Lung (tissue), 12 donors: Measurements from ENCODE around the gene TRIB2. TPM values are rescaled to one million over a fixed set of nuclear protein-coding genes. Genes with fewer than 3 reads are reported as not detected.

Experiments
- ATAC-seq: fragments of 200-7000 bp; cut with Tn5 transposase; one replicate; pipeline ENCODE4 v1.9.1; 2020; ENCODE audit warnings: moderate number of reproducible peaks; ENCODE audit not compliant: insufficient read depth, low FRiP score
- DNase-seq, 3 donors: peaks; one replicate each; pipeline ENCODE4 v3.0.0-alpha.2; 2013 to 2017
- H3K27ac ChIP-seq, 2 donors: one replicate each; pipeline ENCODE4 v1.5.1; 2013; ENCODE audit warnings: mild to moderate bottlenecking in 2 of 2, moderate library complexity in 2 of 2, control low read depth in 1 of 2, inconsistent platforms in 1 of 2, low read depth in 1 of 2, low read length in 1 of 2
- H3K27me3 ChIP-seq, 3 donors: one replicate each; pipeline ENCODE4 v1.5.1; 2013; ENCODE audit warnings: low read length in 2 of 3; ENCODE audit not compliant: control insufficient read depth in 3 of 3, insufficient read depth in 3 of 3
- H3K36me3 ChIP-seq, 4 donors: one replicate each; pipeline ENCODE4 v1.5.1; 2013; ENCODE audit warnings: low read length in 4 of 4, mild to moderate bottlenecking in 1 of 4, moderate library complexity in 1 of 4; ENCODE audit not compliant: control insufficient read depth in 4 of 4, insufficient read depth in 4 of 4
- H3K4me1 ChIP-seq, 5 donors: one replicate each; pipeline ENCODE4 v1.5.1; 2013; ENCODE audit warnings: low read length in 5 of 5, mild to moderate bottlenecking in 2 of 5, moderate library complexity in 1 of 5; ENCODE audit not compliant: control insufficient read depth in 5 of 5, insufficient read depth in 5 of 5
- H3K4me3 ChIP-seq: one replicate; pipeline ENCODE4 v1.5.1; 2013; ENCODE audit warnings: mild to moderate bottlenecking, control low read depth, moderate library complexity
- H3K9ac ChIP-seq, 2 donors: one replicate each; pipeline ENCODE4 v1.5.1; 2013; ENCODE audit warnings: low read length in 2 of 2, control low read depth in 1 of 2; ENCODE audit not compliant: insufficient read depth in 1 of 2
- H3K9me3 ChIP-seq, 4 donors: one replicate each; pipeline ENCODE4 v1.5.1; 2013; ENCODE audit warnings: low read length in 3 of 4, mild to moderate bottlenecking in 1 of 4, moderate library complexity in 1 of 4; ENCODE audit not compliant: control insufficient read depth in 4 of 4, insufficient read depth in 3 of 4
- WGBS, 2 donors: extraction: QIAGEN DNeasy Blood & Tissue Kit; methylation state at CpG; one replicate each; pipeline ENCODE4 v1.1.7; 2013; 5-methylcytosine and 5-hydroxymethylcytosine counted together
- polyA plus RNA-seq, 2 donors: library from polyadenylated mRNA; stranded (reverse); fragments of 200-250 nt; gene quantifications; one replicate each; pipeline ENCODE4 v1.2.1, GENCODE V29; 2013
- total RNA-seq, 2 donors: library from RNA; depleted of rRNA in 1 of 2; stranded (reverse); fragments of >200 nt in 1 of 2; gene quantifications; one replicate each; pipeline ENCODE4 v1.2.1, GENCODE V29; 2014 to 2021
- TF ChIP-seq, protein P1 (sequence below): IDR thresholded peaks from 2 replicates; pipeline ENCODE4 v1.5.1; 2012; ENCODE audit warnings: mild to moderate bottlenecking; ENCODE audit errors: control extremely low read depth, extremely low read depth
- donor health status: control.
- donor health status: control.
- donor health status: Bipolar disorder and iron deficiency.
- donor health status: healthy.
- donor health status: DM: yes; HTN: yes; CAD: no.

Gene TRIB2
- total and polyA plus RNA-seq, 4 donors = 21.3 to 83.6 (median 38.5) TPM

DNA sequence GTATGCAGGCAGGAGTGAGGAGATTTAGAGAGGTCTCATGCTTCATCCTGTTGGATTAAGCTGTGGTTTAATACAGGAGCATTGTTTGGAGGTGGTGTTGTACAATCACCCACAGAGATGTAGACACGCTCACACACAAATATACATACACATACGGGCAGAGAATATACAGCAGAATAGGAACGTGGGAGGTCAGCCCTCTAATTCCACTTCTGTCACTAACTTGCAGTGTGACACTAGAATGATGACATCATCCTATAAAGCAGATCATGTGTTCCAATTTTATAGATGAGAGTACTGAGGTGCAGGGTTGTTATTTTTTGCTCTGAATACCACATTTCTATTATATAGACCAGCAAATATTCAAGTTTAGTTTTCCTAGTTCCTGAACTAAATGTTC is 54.4 kb downstream of the TRIB2 start:
- no peak for ATAC-seq
- no peak overlapping the region for H3K27ac ChIP-seq
- H3K4me1 ChIP-seq = peaks cover 0 to 15% (median 2%) of the 10 kb centered on the region in 5 donors
- peaks cover 0 to 4% (median 0%) of the 10 kb centered on the region in 4 donors for H3K9me3 ChIP-seq
- no peaks in the 10 kb centered on the region for H3K27me3 ChIP-seq
- H3K9ac ChIP-seq = no peak overlapping the region
- H3K36me3 ChIP-seq = no peaks in the 10 kb centered on the region
- WGBS, 2 donors = 87 to 96% methylated on average over 3 of the region's 3 CpGs
- no peak for DNase-seq
- no peak overlapping the region for H3K4me3 ChIP-seq
- TF ChIP-seq, protein P1, sequence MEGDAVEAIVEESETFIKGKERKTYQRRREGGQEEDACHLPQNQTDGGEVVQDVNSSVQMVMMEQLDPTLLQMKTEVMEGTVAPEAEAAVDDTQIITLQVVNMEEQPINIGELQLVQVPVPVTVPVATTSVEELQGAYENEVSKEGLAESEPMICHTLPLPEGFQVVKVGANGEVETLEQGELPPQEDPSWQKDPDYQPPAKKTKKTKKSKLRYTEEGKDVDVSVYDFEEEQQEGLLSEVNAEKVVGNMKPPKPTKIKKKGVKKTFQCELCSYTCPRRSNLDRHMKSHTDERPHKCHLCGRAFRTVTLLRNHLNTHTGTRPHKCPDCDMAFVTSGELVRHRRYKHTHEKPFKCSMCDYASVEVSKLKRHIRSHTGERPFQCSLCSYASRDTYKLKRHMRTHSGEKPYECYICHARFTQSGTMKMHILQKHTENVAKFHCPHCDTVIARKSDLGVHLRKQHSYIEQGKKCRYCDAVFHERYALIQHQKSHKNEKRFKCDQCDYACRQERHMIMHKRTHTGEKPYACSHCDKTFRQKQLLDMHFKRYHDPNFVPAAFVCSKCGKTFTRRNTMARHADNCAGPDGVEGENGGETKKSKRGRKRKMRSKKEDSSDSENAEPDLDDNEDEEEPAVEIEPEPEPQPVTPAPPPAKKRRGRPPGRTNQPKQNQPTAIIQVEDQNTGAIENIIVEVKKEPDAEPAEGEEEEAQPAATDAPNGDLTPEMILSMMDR = no peak

DNA sequence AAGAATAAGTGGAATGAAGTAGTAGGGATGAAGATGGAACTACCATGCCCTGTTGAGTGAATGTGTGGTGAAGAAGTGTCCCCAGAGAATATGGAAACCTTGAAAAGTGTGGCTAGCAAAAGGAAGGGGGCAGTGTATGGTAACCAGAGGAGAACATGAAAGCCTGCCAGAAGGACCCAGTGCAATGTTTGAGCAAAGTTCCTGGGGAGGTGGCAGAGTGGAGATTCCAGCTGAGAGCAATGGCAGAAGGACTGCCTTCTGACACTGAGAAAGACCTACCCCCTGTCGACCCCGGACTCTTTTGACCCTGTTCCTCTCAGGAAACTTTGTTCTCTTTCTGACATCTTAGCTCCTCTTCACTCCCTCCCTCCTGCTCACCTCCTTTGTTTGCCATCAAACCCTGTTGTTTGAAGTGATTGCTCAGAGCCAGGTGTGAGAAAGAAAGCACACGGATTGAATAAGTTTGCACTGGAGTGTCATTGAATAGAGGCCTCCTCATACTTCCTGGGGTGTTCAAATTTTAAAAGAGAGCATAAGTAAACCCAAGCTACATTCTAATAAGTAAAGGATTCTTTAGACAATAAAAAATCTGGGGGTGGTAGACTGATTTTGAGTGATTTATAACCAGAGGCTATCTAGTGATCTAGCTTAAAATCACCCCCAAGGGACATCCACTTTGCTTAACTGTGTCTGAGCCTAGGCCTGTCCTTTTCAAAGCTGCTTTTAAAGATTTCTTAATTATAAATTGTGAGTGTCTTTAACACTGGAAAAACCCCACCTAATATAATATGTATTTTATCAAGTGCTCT is 57.1 kb downstream of the TRIB2 start:
- no peaks in the 10 kb centered on the region for H3K27me3 ChIP-seq
- no peak overlapping the region for H3K27ac ChIP-seq
- no peak overlapping the region for H3K9ac ChIP-seq
- peaks cover 0 to 4% (median 0%) of the 10 kb centered on the region in 4 donors for H3K9me3 ChIP-seq
- H3K4me1 ChIP-seq = peaks cover 0 to 2% (median 0%) of the 10 kb centered on the region in 5 donors
- ATAC-seq (no peak), DNase-seq (no peak)
- H3K36me3 ChIP-seq = no peaks in the 10 kb centered on the region
- 47 to 56% methylated on average over 3 of the region's 3 CpGs for WGBS, 2 donors
- no peak overlapping the region for H3K4me3 ChIP-seq
- TF ChIP-seq, protein P1 = no peak

DNA sequence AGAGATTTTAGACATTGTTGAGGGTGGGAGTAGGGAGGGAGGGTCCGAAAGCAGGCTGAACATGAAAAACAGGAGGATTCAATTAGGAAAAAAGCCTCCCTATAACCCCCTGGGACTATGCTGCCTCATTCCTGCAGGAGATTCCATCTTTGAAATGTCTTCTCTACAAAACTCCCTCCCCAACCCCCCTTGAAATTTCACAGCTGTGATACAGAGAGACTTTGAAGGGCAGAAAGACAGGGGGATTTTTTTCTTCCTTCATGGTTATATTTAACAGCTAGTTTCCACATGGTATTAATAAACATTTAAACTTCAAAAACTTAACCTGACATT is 57.6 kb downstream of the TRIB2 start:
- no peak overlapping the region for H3K4me3 ChIP-seq
- TF ChIP-seq, protein P1 = no peak
- whole genome bisulfite sequencing, 2 donors = 79 to 83% methylated on average over 1 of the region's 1 CpG

More for the DNA sequence above, 57.6 kb downstream of the TRIB2 start:
- Histone ChIP-seq H3K4me1 (peaks cover 0 to 2% (median 0%) of the 10 kb centered on the region in 5 donors), H3K27ac (no peak overlapping the region), H3K9me3 (peaks cover 0 to 4% (median 0%) of the 10 kb centered on the region in 4 donors), H3K36me3 (no peaks in the 10 kb centered on the region), H3K27me3 (no peaks in the 10 kb centered on the region), H3K9ac (no peak overlapping the region)
- DNase-seq (peak in 2 of 3 donors; percentile 51 to 52), ATAC-seq (no peak)
